Ecto neural progenitor cell (in vitro differentiated cells): Measurements from ENCODE around the gene LRRC8B.
A peak's percentile ranks its signal among the peaks of the same experiment; 100 is the strongest.
"Not testable (repeated sequence)": the region's sequence is repeated elsewhere in the genome, so short reads cannot be mapped to it uniquely, and the experiment has no call there.

ENCODE experiments used
- DNase-seq: peaks from one replicate; pipeline ENCODE4 v3.0.0-alpha.2; 2018; ENCODE audit warnings: low spot score

Gene LRRC8B

GRCh38 chr1:89524369-89525168 is at the start of gene LRRC8B:
TSS of gene LRRC8B (plus strand) at chr1:89524829. CDS start at chr1:89582651, 57,822 bp downstream.
- DNase-seq = peak; percentile 94

DNA sequence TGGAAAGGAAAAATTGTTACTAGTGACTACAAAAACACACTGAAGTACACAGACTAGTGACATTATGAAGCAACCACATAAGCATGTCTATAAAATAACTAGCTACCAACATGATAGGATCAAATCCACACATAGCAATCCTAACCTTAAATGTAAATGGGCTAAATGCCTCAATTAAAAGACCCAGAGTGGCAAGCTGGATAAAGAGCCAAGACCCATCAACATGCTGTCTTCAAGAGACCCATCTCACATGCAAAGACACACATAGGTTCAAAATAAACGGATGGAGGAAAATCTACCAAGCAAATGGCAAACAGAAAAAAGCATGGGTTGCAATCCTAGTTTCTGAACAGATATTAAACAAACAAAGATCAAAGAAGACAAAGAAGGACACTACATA is 49.4 kb upstream of the LRRC8B start:
- no peak for DNase-seq

DNA sequence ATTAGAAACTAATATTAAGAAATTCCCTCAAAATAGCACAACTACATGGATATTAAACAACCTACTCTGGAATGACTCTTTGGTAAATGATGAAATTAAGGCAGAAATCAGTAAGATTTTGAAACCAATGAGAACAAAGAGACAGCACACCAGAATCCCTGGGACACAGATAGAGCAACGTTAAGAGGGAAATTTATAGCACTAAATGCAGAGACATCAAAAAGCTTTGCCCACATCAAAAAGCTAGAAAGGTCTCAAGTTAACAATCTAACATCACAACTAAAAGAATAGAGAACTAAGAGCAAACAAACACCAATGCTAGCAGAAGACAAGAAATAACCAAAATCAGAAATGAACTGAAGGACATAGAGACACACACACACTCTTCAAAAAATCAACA is 48.6 kb upstream of the LRRC8B start:
- DNase-seq = no peak

DNA sequence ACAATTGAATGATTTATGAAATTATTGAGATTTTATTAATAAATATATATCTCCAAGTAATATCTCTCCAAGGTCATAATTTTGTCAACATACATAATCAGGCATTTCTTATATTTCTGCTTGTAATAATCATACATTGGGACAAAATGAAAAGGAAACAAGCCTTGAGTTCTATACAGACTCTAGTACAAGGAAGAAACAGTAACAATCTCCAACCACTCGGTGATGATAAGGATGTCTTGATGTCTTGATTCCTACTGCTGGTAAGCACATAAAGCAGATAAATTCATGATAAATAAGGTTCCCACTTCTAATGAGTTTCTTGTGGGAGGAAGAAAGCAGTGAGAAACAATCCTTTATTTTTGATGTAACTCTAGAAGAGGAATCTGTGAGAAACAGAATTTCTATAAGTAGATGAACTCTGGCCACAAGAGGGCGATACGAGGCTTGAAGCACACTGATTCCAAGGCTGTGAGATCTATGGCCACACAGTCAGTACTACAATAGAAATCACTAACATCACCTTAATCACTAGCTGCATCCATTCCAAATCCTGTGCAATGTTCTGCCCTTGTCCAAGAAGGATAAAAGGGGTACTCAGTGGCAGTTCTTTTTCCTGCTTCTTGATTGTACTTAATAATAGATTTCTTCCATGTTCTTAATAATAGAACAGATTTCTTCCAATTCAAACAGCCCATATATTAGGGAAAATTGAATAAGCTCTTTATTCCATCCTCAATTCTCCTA is 41.4 kb upstream of the LRRC8B start:
- DNase-seq = peak; percentile 55

DNA sequence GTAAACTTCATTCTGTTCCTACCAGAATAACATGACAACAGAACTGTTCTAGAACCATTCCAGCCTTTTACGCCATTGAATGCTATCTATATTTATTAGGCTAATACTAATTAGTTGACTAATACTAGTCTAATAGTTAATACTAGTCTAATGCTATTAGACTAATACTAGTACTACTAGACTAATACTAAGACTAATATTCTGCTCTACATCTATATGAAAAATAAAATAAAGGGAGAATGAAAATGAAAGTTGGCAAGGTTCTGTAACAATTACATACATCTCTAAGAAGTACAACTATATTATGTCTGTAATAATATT is 40.9 kb upstream of the LRRC8B start:
- no peak for DNase-seq

GRCh38 chr1:89484092-89485038 is 40.3 kb upstream of the LRRC8B start:
- DNase-seq = no peak

- DNase-seq = no peak
Observed at GRCh38 chr1:89487972-89488371, 36.7 kb upstream of the LRRC8B start.

- DNase-seq = no peak
Observed at GRCh38 chr1:89489047-89489729, 35.4 kb upstream of the LRRC8B start.

GRCh38 chr1:89490389-89490788 is 34.2 kb upstream of the LRRC8B start:
- no peak for DNase-seq

GRCh38 chr1:89499320-89499719 is 25.3 kb upstream of the LRRC8B start:
- no peak for DNase-seq

DNA sequence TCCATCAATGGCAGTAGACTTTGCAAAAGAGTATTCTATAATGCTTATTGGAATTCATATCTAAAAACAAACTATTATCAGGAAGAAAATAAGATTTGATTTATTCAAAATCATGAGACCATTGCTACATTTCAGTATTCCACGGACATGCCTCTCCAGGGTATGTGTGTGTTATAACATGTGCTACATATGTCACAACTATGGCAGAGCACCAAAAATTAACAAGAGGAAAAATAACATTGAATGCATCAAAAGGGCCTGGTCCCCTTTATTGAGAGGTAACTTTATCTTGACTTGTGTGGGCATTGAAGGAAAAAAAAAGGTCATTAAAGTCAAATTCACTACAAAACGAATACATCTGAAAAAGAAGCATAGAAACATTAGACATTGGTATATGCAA is 22.6 kb upstream of the LRRC8B start:
- no peak for DNase-seq

- no peak for DNase-seq
Observed at GRCh38 chr1:89502895-89503294, 21.7 kb upstream of the LRRC8B start.

GRCh38 chr1:89503690-89504089 is 20.9 kb upstream of the LRRC8B start:
- DNase-seq = no peak

DNA sequence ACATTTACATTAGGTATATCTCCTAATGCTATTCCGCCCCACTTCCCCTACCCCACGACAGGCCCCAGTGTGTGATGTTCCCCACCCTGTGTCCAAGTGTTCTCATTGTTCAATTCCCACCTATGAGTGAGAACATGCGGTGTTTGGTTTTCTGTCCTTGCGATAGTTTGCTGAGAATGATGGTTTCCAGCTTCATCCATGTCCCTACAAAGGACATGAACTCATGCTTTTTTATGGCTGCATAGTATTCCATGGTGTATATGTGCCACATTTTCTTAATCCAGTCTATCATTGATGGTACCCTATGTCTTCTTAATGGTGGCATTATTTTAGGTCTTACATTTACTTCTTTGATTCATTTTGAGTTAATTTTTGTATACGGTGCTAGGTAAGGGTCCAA is 14.6 kb upstream of the LRRC8B start:
- not testable (repeated sequence) for DNase-seq

GRCh38 chr1:89512996-89513720 is 11.5 kb upstream of the LRRC8B start:
- DNase-seq = no peak

- no peak for DNase-seq
Observed at GRCh38 chr1:89516055-89516454, 8.6 kb upstream of the LRRC8B start.

DNA sequence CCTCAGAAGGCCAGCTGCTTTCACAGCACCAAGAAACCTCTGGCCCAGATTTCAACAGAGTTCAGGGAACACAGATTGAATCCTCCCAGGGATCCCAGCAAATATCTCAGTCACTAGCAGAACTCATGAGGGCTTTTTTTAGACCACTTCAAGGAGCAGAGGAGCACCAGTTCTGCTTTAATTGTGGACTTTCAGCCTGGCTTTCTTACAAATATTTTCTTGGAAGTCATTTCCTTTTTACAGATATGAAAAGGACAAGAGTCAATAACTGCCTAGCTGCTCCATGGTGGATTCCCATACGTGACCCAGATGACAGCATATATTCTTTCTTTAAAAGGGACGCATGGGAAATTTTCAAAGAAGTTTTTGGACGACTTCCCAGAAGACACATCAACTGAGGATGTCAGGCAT is 6.4 kb upstream of the LRRC8B start:
- no peak for DNase-seq

DNA sequence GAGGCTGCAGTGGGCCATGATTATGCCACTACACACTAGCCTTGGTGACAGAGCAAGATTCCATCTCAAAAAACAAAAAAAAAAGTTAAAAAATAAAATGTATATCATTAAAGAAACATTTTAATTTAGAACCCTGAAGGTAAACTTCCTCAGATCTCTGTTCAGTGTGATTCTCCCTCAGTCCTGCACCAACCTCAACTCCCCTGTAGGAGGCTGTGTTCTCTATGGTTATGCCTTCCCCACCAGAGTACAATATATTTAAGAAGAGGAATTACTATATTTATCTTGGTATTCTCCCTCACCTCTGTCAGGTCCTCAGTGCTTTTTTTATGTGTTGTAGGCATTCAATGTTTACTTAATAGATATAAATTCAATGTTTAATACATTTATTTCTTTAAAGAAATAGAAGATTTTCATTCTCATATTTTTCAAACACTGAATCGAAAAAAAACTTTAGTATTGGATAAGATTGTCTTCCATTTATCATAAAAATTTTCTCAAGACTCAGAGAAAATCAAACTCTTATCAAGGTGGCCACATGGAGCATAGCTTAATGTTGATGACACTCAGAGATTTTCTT is 4.8 kb upstream of the LRRC8B start:
- no peak for DNase-seq

DNA sequence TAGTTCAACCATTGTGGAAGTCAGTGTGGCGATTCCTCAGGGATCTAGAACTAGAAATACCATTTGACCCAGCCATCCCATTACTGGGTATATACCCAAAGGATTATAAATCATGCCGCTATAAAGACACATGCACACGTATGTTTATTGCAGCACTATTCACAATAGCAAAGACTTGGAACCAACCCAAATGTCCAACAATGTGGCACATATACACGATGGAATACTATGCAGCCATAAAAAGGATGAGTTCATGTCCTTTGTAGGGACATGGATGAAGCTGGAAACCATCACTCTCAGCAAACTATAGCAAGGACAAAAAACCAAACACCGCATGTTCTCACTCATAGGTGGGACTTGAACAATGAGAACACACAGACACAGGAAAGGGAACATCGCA is 2.7 kb upstream of the LRRC8B start:
- not testable (repeated sequence) for DNase-seq

GRCh38 chr1:89523572-89524368 is 859 bp upstream of the LRRC8B start:
- DNase-seq = peak; percentile 64
